MCF 10A (cell line): Measurements from ENCODE around the gene KIAA1328. TPM values are rescaled to one million over a fixed set of nuclear protein-coding genes. Genes with fewer than 3 reads are reported as not detected.

Experiments used
- BruUV-seq: library from RNA; stranded (reverse); fragments of 400-500 nt; replicated peaks from 2 replicates; lab custom pipeline; 2021; lab: Mats Ljungman, UMichigan
- CTCF ChIA-PET: fragments of 300-600 bp; sonication (Branson Sonifier 250); formaldehyde crosslinking; extraction: SDS; loops from one replicate; lab custom pipeline; 2021; ENCODE audit warnings: antibody characterized with exemption, inconsistent platforms; lab: Yijun Ruan, JAX
- POLR2A ChIA-PET: fragments of 300-600, 350-650 bp; sonication (Branson Sonifier 250); formaldehyde crosslinking; extraction: SDS; loops from one replicate; lab custom pipeline; 2020; ENCODE audit warnings: antibody characterized with exemption, inconsistent platforms; lab: Yijun Ruan, JAX
- DNase-seq: peaks from one replicate; pipeline ENCODE4 v3.0.0-alpha.2; 2018; ENCODE audit not compliant: unreplicated experiment
- H3K27ac Mint-ChIP-seq: one replicate; pipeline ENCODE4 v1.8.0; 2022; ENCODE audit warnings: mild to moderate bottlenecking, low read depth, mixed read lengths; ENCODE audit not compliant: unreplicated experiment
- H3K27me3 Mint-ChIP-seq: one replicate; pipeline ENCODE4 v1.8.0; 2022; ENCODE audit warnings: mixed read lengths; ENCODE audit not compliant: insufficient read depth, unreplicated experiment
- H3K36me3 Mint-ChIP-seq: one replicate; pipeline ENCODE4 v1.8.0; 2022; ENCODE audit warnings: mild to moderate bottlenecking, moderate library complexity, mixed read lengths; ENCODE audit not compliant: insufficient read depth, unreplicated experiment
- H3K4me1 Mint-ChIP-seq: one replicate; pipeline ENCODE4 v1.8.0; 2022; ENCODE audit warnings: mixed read lengths; ENCODE audit not compliant: insufficient read depth, unreplicated experiment
- H3K4me3 Mint-ChIP-seq: one replicate; pipeline ENCODE4 v1.8.0; 2022; ENCODE audit warnings: mild to moderate bottlenecking, moderate library complexity, mixed read lengths; ENCODE audit not compliant: unreplicated experiment
- H3K9me3 Mint-ChIP-seq: one replicate; pipeline ENCODE4 v1.8.0; 2022; ENCODE audit warnings: mixed read lengths; ENCODE audit not compliant: unreplicated experiment
- intact Hi-C: fragments of 100-400 bp; cut with micrococcal nuclease; formaldehyde crosslinking; loops from 2 replicates; pipeline ENCODE4 v1.14.1; 2022
- total RNA-seq: library from RNA; stranded (reverse); gene quantifications from 2 replicates; pipeline ENCODE4 v1.2.3, GENCODE V29; 2022
- TF ChIP-seq, protein P1 (sequence below): fragments of 200-600 bp; IDR thresholded peaks from one replicate; pipeline ENCODE4 v1.8.0; 2022; ENCODE audit warnings: antibody characterized with exemption, mild to moderate bottlenecking; ENCODE audit not compliant: unreplicated experiment

KIAA1328 gene
- total RNA-seq, 1 experiment from 2014 or later: 4.1 TPM

DNA sequence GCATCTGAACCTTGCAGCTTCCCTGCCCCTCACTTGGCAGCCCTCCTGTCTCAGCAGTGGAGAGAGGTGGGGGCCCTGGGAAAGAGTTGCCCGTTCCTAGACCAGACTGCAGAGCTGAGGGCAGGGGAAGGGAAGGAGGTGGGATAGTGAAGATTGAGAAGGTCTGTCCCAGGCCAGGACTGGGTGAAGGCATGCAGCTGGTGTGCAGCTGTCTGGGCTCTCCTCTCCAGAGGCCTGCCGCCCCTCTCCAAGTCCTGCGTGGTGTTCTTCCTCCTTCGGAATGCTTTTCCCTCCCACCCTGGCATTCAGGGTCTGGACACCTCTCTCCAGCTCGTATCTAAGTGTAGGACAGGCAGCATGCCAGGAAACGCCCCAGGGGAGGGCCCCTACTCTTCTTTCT is 413.2 kb downstream of the KIAA1328 start:
- BruUV-seq: no TSS peak
- POLR2A ChIA-PET: no interaction called here
- Mint-ChIP-seq H3K4me1 (no peaks in the 10 kb centered on the region), H3K27me3 (no peaks in the 10 kb centered on the region), H3K9me3 (no peaks in the 10 kb centered on the region), H3K27ac (no peak overlapping the region), H3K4me3 (no peak overlapping the region), H3K36me3 (no peaks in the 10 kb centered on the region)
- CTCF ChIA-PET: interaction anchor here (0.8 kb wide), 1 partner anchor 396 kb away, joined by 5 read pairs; no protein-coding TSS in a partner anchor
- intact Hi-C loops: no loop called here
- TF ChIP-seq, protein P1, sequence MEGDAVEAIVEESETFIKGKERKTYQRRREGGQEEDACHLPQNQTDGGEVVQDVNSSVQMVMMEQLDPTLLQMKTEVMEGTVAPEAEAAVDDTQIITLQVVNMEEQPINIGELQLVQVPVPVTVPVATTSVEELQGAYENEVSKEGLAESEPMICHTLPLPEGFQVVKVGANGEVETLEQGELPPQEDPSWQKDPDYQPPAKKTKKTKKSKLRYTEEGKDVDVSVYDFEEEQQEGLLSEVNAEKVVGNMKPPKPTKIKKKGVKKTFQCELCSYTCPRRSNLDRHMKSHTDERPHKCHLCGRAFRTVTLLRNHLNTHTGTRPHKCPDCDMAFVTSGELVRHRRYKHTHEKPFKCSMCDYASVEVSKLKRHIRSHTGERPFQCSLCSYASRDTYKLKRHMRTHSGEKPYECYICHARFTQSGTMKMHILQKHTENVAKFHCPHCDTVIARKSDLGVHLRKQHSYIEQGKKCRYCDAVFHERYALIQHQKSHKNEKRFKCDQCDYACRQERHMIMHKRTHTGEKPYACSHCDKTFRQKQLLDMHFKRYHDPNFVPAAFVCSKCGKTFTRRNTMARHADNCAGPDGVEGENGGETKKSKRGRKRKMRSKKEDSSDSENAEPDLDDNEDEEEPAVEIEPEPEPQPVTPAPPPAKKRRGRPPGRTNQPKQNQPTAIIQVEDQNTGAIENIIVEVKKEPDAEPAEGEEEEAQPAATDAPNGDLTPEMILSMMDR: no peak
- DNase-seq: no peak

DNA sequence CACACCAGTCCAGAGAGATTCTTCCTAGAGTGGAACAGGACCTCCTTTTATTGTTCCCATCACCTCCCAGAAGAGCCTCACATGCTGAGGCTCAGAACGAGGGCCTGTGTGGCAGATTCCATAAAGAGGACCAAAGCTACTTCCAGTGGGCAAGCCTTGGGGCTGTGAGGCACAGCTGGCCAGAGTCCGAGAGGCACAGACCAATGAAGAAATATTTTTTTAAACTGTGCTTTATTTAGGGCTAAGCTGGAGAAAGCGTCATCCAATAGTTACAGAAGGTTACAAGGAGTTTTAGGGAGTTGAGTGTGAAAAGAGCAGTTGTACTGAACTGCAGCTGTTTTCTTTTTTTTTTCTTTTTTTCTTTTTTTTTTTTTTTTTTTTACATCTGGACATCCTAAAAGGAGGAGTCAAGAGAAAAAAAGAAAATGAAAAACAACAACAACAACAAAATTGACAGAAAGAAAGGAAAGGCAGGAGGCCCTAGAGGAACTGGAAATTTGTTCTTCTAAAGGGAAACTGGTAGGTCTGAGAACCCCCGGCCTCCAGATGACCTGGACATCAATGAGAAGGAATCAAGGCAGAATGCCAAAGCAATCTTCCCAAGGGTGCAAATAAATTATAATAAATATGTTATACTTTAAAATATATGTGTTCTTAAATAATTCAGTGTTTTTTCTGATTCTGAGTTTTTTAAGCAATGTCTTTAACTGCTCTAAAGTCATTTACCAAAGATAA is 414.1 kb downstream of the KIAA1328 start:
- no TSS peak for BruUV-seq
- no peak overlapping the region for H3K4me3 Mint-ChIP-seq
- H3K9me3 Mint-ChIP-seq: no peaks in the 10 kb centered on the region
- ChIA-PET CTCF (interaction anchor here (0.7 kb wide), 1 partner anchor 300 kb away, joined by 7 read pairs; no protein-coding TSS in a partner anchor), POLR2A (no interaction called here)
- H3K4me1 Mint-ChIP-seq: no peaks in the 10 kb centered on the region
- H3K27ac Mint-ChIP-seq: no peak overlapping the region
- H3K36me3 Mint-ChIP-seq: no peaks in the 10 kb centered on the region
- TF ChIP-seq, protein P1: no peak
- DNase-seq: no peak
- intact Hi-C loops: no loop called here
- H3K27me3 Mint-ChIP-seq: no peaks in the 10 kb centered on the region

DNA sequence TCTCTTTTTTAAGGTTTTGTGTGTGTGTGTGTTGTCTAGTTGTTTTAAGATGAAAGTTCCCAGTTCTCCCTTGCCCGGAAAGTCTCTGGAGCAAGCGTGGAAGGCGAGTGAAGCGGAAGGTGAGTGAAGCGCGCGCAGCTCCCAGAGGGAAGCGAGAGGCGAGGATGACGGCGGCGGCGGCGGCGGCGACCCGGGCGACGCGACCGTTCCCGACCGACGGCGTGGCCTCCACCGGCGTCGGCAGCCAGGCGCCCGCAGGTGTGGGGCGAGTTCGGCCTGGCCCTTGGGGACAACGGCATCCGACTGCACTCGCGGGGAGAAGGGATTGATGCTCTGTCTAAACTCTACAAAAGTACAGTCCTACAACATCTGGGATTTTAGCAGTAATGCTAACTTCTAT is 414.8 kb downstream of the KIAA1328 start:
- Mint-ChIP-seq H3K36me3 (no peaks in the 10 kb centered on the region), H3K27ac (no peak overlapping the region), H3K27me3 (no peaks in the 10 kb centered on the region), H3K4me1 (no peaks in the 10 kb centered on the region), H3K9me3 (no peaks in the 10 kb centered on the region), H3K4me3 (no peak overlapping the region)
- intact Hi-C loops: no loop called here
- TF ChIP-seq, protein P1: no peak
- no peak for DNase-seq
- BruUV-seq: no TSS peak
- POLR2A ChIA-PET: no interaction called here
- CTCF ChIA-PET: no interaction called here

DNA sequence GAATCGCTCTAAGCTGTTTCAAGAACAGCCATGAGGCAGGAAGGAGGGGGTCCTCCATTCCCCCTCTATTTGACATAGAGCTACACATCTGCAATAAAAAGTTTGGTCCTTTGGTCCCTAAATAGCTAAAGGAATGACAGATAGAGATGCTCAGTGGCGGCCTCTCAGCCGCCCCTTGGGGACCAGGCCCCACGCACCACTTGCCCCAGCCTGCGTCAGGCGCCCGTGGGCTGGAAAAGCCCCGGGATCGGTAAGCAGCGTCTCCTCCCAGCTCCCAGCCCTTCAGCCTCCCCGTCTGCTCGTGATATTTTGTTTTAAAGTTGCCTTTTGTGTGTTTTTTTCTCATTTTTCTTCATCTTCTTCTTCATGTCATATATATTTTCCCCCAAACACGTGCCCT is 415.7 kb downstream of the KIAA1328 start:
- DNase-seq: no peak
- Mint-ChIP-seq H3K4me1 (no peaks in the 10 kb centered on the region), H3K27me3 (no peaks in the 10 kb centered on the region), H3K9me3 (no peaks in the 10 kb centered on the region), H3K27ac (no peak overlapping the region), H3K36me3 (peaks cover 7% of the 10 kb centered on the region), H3K4me3 (no peak overlapping the region)
- BruUV-seq: no TSS peak
- intact Hi-C loops: no loop called here
- POLR2A ChIA-PET: no interaction called here
- CTCF ChIA-PET: interaction anchor here (0.6 kb wide), 1 partner anchor 16 kb away, joined by 3 read pairs; no protein-coding TSS in a partner anchor
- TF ChIP-seq, protein P1: no peak
